H1 (cell line): ENCODE data around the gene ACAA1. TPM values are rescaled to one million over a fixed set of nuclear protein-coding genes. Genes with fewer than 3 reads are reported as not detected.
A peak's percentile ranks its signal among the peaks of the same experiment; 100 is the strongest.

Experiments
- BCL11A ChIP-seq, 2 experiments: IDR thresholded peaks; one replicate each; pipeline ENCODE4 v1.6.1; 2011; ENCODE audit warnings: low read depth in 2 of 2, low read length in 2 of 2, mild to moderate bottlenecking in 2 of 2
- CHD1 ChIP-seq: IDR thresholded peaks from 2 replicates; pipeline ENCODE4 v1.6.1; 2012; ENCODE audit warnings: low read depth, low read length, improper control_type of control experiment
- CHD2 ChIP-seq: IDR thresholded peaks from 2 replicates; pipeline ENCODE4 v1.6.1; 2012; ENCODE audit warnings: low read length, improper control_type of control experiment
- CTCF ChIP-seq, 3 experiments: IDR thresholded peaks; 1 replicate in 2 of 3; 2 replicates in 1 of 3; pipeline versions ENCODE4 v1.5.1 to v1.6.1; 2011; ENCODE audit warnings: low read length in 3 of 3, mild to moderate bottlenecking in 3 of 3, inconsistent platforms in 2 of 3, low read depth in 1 of 3, moderate library complexity in 1 of 3; ENCODE audit not compliant: insufficient read depth in 1 of 3; ENCODE audit errors: control extremely low read depth in 1 of 3
- EP300 ChIP-seq, 2 experiments: IDR thresholded peaks; 1 replicate in 1 of 2; 2 replicates in 1 of 2; pipeline ENCODE4 v1.6.1; 2011 to 2012; ENCODE audit warnings: low read depth in 2 of 2, low read length in 2 of 2, mild to moderate bottlenecking in 2 of 2, borderline replicate concordance in 1 of 2, inconsistent platforms in 1 of 2, moderate library complexity in 1 of 2
- EZH2 ChIP-seq: fragments of 200-600 bp; sonication (generic); IDR thresholded peaks from 2 replicates; pipeline ENCODE4 v1.7.1; 2012; ENCODE audit warnings: low read depth, mild to moderate bottlenecking, moderate library complexity, low read length, inconsistent platforms; ENCODE audit not compliant: severe bottlenecking
- GABPA ChIP-seq: IDR thresholded peaks from 2 replicates; pipeline ENCODE4 v1.6.1; 2011; ENCODE audit warnings: mild to moderate bottlenecking, low read length, moderate library complexity, borderline replicate concordance; ENCODE audit not compliant: insufficient read depth
- GTF2F1 ChIP-seq: IDR thresholded peaks from 2 replicates; pipeline ENCODE4 v1.6.1; 2012; ENCODE audit warnings: low read depth, low read length, improper control_type of control experiment, borderline replicate concordance
- HDAC2 ChIP-seq, 2 experiments: fragments of 300-600 bp in 1 of 2; sonication (generic) in 1 of 2; IDR thresholded peaks; 2 replicates each; pipeline ENCODE4 v1.6.1; 2011 to 2012; ENCODE audit warnings: low read depth in 2 of 2, low read length in 2 of 2, mild to moderate bottlenecking in 2 of 2, moderate library complexity in 2 of 2, borderline replicate concordance in 1 of 2, inconsistent platforms in 1 of 2
- MAX ChIP-seq: IDR thresholded peaks from 2 replicates; pipeline ENCODE4 v1.6.1; 2012; ENCODE audit warnings: inconsistent platforms
- POLR2AphosphoS5 ChIP-seq: IDR thresholded peaks from 2 replicates; pipeline ENCODE4 v1.6.1; 2011; ENCODE audit warnings: low read depth, low read length
- RNF2 ChIP-seq: fragments of 200-900, 300-1000 bp; sonication (generic); IDR thresholded peaks from 2 replicates; pipeline ENCODE4 v1.7.1; 2016; ENCODE audit warnings: borderline replicate concordance, low read depth, mild to moderate bottlenecking, antibody characterized with exemption, low read length; ENCODE audit not compliant: poor library complexity, severe bottlenecking; ENCODE audit errors: missing control alignments
- SUZ12 ChIP-seq: fragments of 200-600 bp; sonication (generic); IDR thresholded peaks from 2 replicates; pipeline ENCODE4 v1.6.1; 2012; ENCODE audit warnings: mild to moderate bottlenecking, inconsistent platforms, low read length, moderate library complexity, mixed read lengths
- TEAD4 ChIP-seq: IDR thresholded peaks from 2 replicates; pipeline ENCODE4 v1.6.1; 2012; ENCODE audit warnings: low read depth, low read length, inconsistent platforms, mixed read lengths
- USF2 ChIP-seq: IDR thresholded peaks from 2 replicates; pipeline ENCODE4 v1.6.1; 2011; ENCODE audit warnings: low read length, improper control_type of control experiment
- polyA plus RNA-seq, 7 experiments: library from polyadenylated mRNA; depleted of rRNA in 3 of 7; stranded (reverse) in 5 of 7; unstranded in 2 of 7; fragments of >200 nt in 5 of 7; fragments of 200-250 nt in 2 of 7; gene quantifications; 1 replicate in 5 of 7; 2 replicates in 1 of 7; 4 replicates in 1 of 7; pipeline versions ENCODE4 v1.2.1 to v1.2.3, GENCODE V29; 2011 to 2013; ENCODE audit warnings: missing spikeins in 2 of 7, mixed read lengths in 2 of 7
- total RNA-seq: library from RNA; stranded (reverse); fragmentation: NEBNext Ultra II Directional; extraction: Animal tissue kit (Norgen Biotek cat#: 25700); gene quantifications from 2 replicates; pipeline ENCODE4 v1.2.1, GENCODE V29; 2021

ACAA1 gene
- total and polyA plus RNA-seq, 2 of the 8 experiments (the other 6 are each of a cell fraction or from before 2014, with no cell fraction given): 23.1 to 34.8 TPM

GRCh38 chr3:38137615-38138348 lies 855 bp upstream of the ACAA1 start (continued):
- TF ChIP-seq RNF2 (no peak), SUZ12 (no peak), CHD1 (no peak), POLR2AphosphoS5 (0 out of 2 replicates have a peak, but pooled peaks have one; percentile 9), GTF2F1 (no peak), GABPA (no peak), CHD2 (no peak), USF2 (no peak), MAX (0 out of 2 replicates have a peak, but pooled peaks have one; percentile 25), CTCF (IDR thresholded peaks at IDR 0.05; ENCODE audit: control extremely low read depth in 1 of 3, insufficient read depth in 1 of 3, low read depth in 1 of 3, low read length in 3 of 3) (peak in 1 of 3 experiments; percentile 22; a peak in 1 of 4 replicates), EP300 (IDR thresholded peaks at IDR 0.05; ENCODE audit: borderline replicate concordance in 1 of 2, low read depth in 2 of 2, low read length in 2 of 2) (peak in 1 of 2 experiments; percentile 33; a peak in 1 of 3 replicates), TEAD4 (peak; percentile 82), HDAC2 (IDR thresholded peaks at IDR 0.05; ENCODE audit: borderline replicate concordance in 1 of 2, low read depth in 2 of 2, low read length in 2 of 2) (no peak; a peak in 1 of 4 replicates), EZH2 (no peak), BCL11A (IDR thresholded peaks at IDR 0.05; ENCODE audit: low read depth in 2 of 2, low read length in 2 of 2) (no peak)
